Loucy (cell line): ENCODE measurements around the gene TDRD10.

Experiments used
- H2AFZ ChIP-seq: fragments of 200-600 bp; sonication (generic); 2 replicates; pipeline ENCODE4 v1.6.0; 2016; ENCODE audit warnings: antibody characterized with exemption, mild to moderate bottlenecking, low read length, moderate library complexity
- H3F3A ChIP-seq: fragments of 200-600 bp; 2 replicates; pipeline ENCODE4 v1.6.0; 2016; ENCODE audit warnings: antibody characterized with exemption, low read depth, mild to moderate bottlenecking
- H3K27me3 ChIP-seq: fragments of 200-600 bp; sonication (generic); 2 replicates; pipeline ENCODE4 v1.6.1; 2014; ENCODE audit warnings: low read length, mild to moderate bottlenecking; ENCODE audit not compliant: insufficient read depth, poor library complexity, severe bottlenecking
- H3K36me3 ChIP-seq: fragments of 200-600 bp; sonication (generic); 2 replicates; pipeline ENCODE4 v1.6.1; 2016; ENCODE audit warnings: low read length; ENCODE audit not compliant: insufficient read depth
- H3K4me1 ChIP-seq: fragments of 200-600 bp; sonication (generic); 2 replicates; pipeline ENCODE4 v1.5.1; 2014; ENCODE audit warnings: low read length, mild to moderate bottlenecking; ENCODE audit not compliant: insufficient read depth, poor library complexity, severe bottlenecking
- H3K4me2 ChIP-seq: fragments of 200-600 bp; sonication (generic); 2 replicates; pipeline ENCODE4 v1.6.0; 2014; ENCODE audit warnings: antibody characterized with exemption, low read length, low read depth, mild to moderate bottlenecking; ENCODE audit not compliant: poor library complexity, severe bottlenecking
- H3K4me3 ChIP-seq: fragments of 200-600 bp; sonication (generic); 2 replicates; pipeline ENCODE4 v1.5.1; 2014; ENCODE audit warnings: low read length, mild to moderate bottlenecking, mixed read lengths; ENCODE audit not compliant: poor library complexity, severe bottlenecking
- H3K79me2 ChIP-seq: fragments of 200-600 bp; sonication (generic); 2 replicates; pipeline ENCODE4 v1.6.1; 2014; ENCODE audit warnings: low read length; ENCODE audit not compliant: insufficient read depth
- H3K9ac ChIP-seq: fragments of 200-600 bp; sonication (generic); 2 replicates; pipeline ENCODE4 v1.6.0; 2014; ENCODE audit warnings: mild to moderate bottlenecking, low read depth, low read length, moderate library complexity; ENCODE audit not compliant: poor library complexity, severe bottlenecking
- H3K9me2 ChIP-seq: fragments of 200-600 bp; sonication (generic); replicated peaks from 2 replicates; pipeline ENCODE4 v1.6.1; 2016; ENCODE audit warnings: low read depth, low read length, mixed read lengths
- H3K9me3 ChIP-seq: fragments of 200-600 bp; sonication (generic); 2 replicates; pipeline ENCODE4 v1.6.1; 2014; ENCODE audit warnings: mild to moderate bottlenecking, antibody characterized with exemption, low read length, low read depth; ENCODE audit not compliant: insufficient read depth
- H4K20me1 ChIP-seq: fragments of 200-600 bp; sonication (generic); 2 replicates; pipeline ENCODE4 v1.6.0; 2014; ENCODE audit warnings: antibody characterized with exemption, low read length, mild to moderate bottlenecking; ENCODE audit not compliant: insufficient read depth, poor library complexity, severe bottlenecking
- CTCF ChIP-seq: fragments of 200-600 bp; sonication (generic); conservative IDR thresholded peaks from 2 replicates; pipeline ENCODE4 v1.5.1; 2014; ENCODE audit warnings: mild to moderate bottlenecking, antibody characterized with exemption, low read length
- EZH2phosphoT487 ChIP-seq: fragments of 200-600 bp; IDR thresholded peaks from 2 replicates; pipeline ENCODE4 v1.6.1; 2018; ENCODE audit warnings: antibody characterized with exemption, mild to moderate bottlenecking, moderate library complexity, borderline replicate concordance

The TDRD10 gene

DNA sequence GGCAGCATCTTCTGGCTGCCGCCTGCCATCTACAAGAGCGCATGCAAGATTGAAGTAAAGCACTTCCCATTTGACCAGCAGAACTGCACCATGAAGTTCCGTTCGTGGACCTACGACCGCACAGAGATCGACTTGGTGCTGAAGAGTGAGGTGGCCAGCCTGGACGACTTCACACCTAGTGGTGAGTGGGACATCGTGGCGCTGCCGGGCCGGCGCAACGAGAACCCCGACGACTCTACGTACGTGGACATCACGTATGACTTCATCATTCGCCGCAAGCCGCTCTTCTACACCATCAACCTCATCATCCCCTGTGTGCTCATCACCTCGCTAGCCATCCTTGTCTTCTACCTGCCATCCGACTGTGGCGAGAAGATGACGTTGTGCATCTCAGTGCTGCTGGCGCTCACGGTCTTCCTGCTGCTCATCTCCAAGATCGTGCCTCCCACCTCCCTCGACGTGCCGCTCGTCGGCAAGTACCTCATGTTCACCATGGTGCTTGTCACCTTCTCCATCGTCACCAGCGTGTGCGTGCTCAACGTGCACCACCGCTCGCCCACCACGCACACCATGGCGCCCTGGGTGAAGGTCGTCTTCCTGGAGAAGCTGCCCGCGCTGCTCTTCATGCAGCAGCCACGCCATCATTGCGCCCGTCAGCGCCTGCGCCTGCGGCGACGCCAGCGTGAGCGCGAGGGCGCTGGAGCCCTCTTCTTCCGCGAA is 69.4 kb downstream of the TDRD10 start:
- H3K4me1 ChIP-seq: peaks cover 15% of the 10 kb centered on the region
- no peaks in the 10 kb centered on the region for H3K9me3 ChIP-seq
- no peak overlapping the region for H3K4me2 ChIP-seq
- H2AFZ ChIP-seq: no peak overlapping the region
- no peak overlapping the region for H3K4me3 ChIP-seq
- H3K27me3 ChIP-seq: no peaks in the 10 kb centered on the region
- no peaks in the 10 kb centered on the region for H3F3A ChIP-seq
- no peaks in the 10 kb centered on the region for H3K36me3 ChIP-seq
- H4K20me1 ChIP-seq: no peaks in the 10 kb centered on the region
- H3K9me2 ChIP-seq: no peaks in the 10 kb centered on the region
- H3K79me2 ChIP-seq: no peaks in the 10 kb centered on the region
- TF ChIP-seq EZH2phosphoT487: no peak
- no peak for TF ChIP-seq CTCF
- H3K9ac ChIP-seq: no peak overlapping the region

GRCh38 chr1:154571964-154572288 is 69.9 kb downstream of the TDRD10 start:
- Histone ChIP-seq H3K4me1 (peaks cover 15% of the 10 kb centered on the region), H3K79me2 (no peaks in the 10 kb centered on the region), H2AFZ (no peak overlapping the region), H3F3A (no peaks in the 10 kb centered on the region), H4K20me1 (no peaks in the 10 kb centered on the region), H3K36me3 (no peaks in the 10 kb centered on the region), H3K9ac (no peak overlapping the region), H3K27me3 (no peaks in the 10 kb centered on the region), H3K4me3 (no peak overlapping the region), H3K9me3 (no peaks in the 10 kb centered on the region), H3K9me2 (no peaks in the 10 kb centered on the region), H3K4me2 (no peak overlapping the region)
- TF ChIP-seq EZH2phosphoT487: no peak
- TF ChIP-seq CTCF: no peak

GRCh38 chr1:154572468-154573167 is 70.6 kb downstream of the TDRD10 start:
- peaks cover 15% of the 10 kb centered on the region for H3K4me1 ChIP-seq
- H3K27me3 ChIP-seq: no peaks in the 10 kb centered on the region
- H4K20me1 ChIP-seq: no peaks in the 10 kb centered on the region
- no peak overlapping the region for H2AFZ ChIP-seq
- no peak overlapping the region for H3K9ac ChIP-seq
- no peaks in the 10 kb centered on the region for H3F3A ChIP-seq
- no peak overlapping the region for H3K4me3 ChIP-seq
- TF ChIP-seq CTCF (no peak), EZH2phosphoT487 (no peak)
- no peak overlapping the region for H3K4me2 ChIP-seq
- no peaks in the 10 kb centered on the region for H3K9me3 ChIP-seq
- H3K9me2 ChIP-seq: no peaks in the 10 kb centered on the region
- H3K36me3 ChIP-seq: no peaks in the 10 kb centered on the region
- H3K79me2 ChIP-seq: no peaks in the 10 kb centered on the region
